GM21825 (cell line): ENCODE measurements around the gene PTPN4.
A peak's percentile ranks its signal among the peaks of the same experiment; 100 is the strongest.

Source experiments
- ATAC-seq: cut with Tn5 transposase; IDR thresholded peaks from one replicate; pipeline ENCODE4 v1.9.1; 2021; ENCODE audit warnings: mild to moderate bottlenecking, moderate library complexity; ENCODE audit not compliant: unreplicated experiment

PTPN4 gene

GRCh38 chr2:119759451-119760236 is at the start of gene PTPN4:
Gene PTPN4 (plus strand): TSS chr2:119759922. CDS start chr2:119809854, 49,932 bp downstream.
- peak; percentile 93 for ATAC-seq

- ATAC-seq = no peak
Measured at GRCh38 chr2:119710281-119710680, 49.4 kb upstream of the PTPN4 start.

- no peak for ATAC-seq
Measured at GRCh38 chr2:119711352-119711751, 48.4 kb upstream of the PTPN4 start.

- ATAC-seq = no peak
Measured at GRCh38 chr2:119712571-119712970, 47.2 kb upstream of the PTPN4 start.

GRCh38 chr2:119713819-119714490 is 45.8 kb upstream of the PTPN4 start:
- no peak for ATAC-seq

GRCh38 chr2:119715409-119716283 is 44.1 kb upstream of the PTPN4 start:
- ATAC-seq = no peak

- ATAC-seq = no peak
Measured at GRCh38 chr2:119716284-119716672, 43.4 kb upstream of the PTPN4 start.

- ATAC-seq = no peak
Measured at GRCh38 chr2:119718501-119719260, 41.0 kb upstream of the PTPN4 start.

- ATAC-seq = no peak
Measured at GRCh38 chr2:119719261-119719627, 40.5 kb upstream of the PTPN4 start.

GRCh38 chr2:119721043-119721442 is 38.7 kb upstream of the PTPN4 start:
- no peak for ATAC-seq

- no peak for ATAC-seq
Measured at GRCh38 chr2:119721462-119721861, 38.3 kb upstream of the PTPN4 start.

- ATAC-seq = no peak
Measured at GRCh38 chr2:119721904-119722303, 37.8 kb upstream of the PTPN4 start.

GRCh38 chr2:119723186-119723585 is 36.5 kb upstream of the PTPN4 start:
- no peak for ATAC-seq

- no peak for ATAC-seq
Measured at GRCh38 chr2:119723784-119724467, 35.8 kb upstream of the PTPN4 start.

GRCh38 chr2:119724656-119725485 is 34.9 kb upstream of the PTPN4 start:
- ATAC-seq = no peak

GRCh38 chr2:119727493-119727892 is 32.2 kb upstream of the PTPN4 start:
- ATAC-seq = no peak

GRCh38 chr2:119728421-119728820 is 31.3 kb upstream of the PTPN4 start:
- ATAC-seq = no peak

GRCh38 chr2:119730671-119731177 is 29.0 kb upstream of the PTPN4 start:
- ATAC-seq = no peak

GRCh38 chr2:119731983-119732382 is 27.7 kb upstream of the PTPN4 start:
- ATAC-seq = no peak
